Left ventricle myocardium inferior (tissue), 1 donor: ENCODE data around the gene ANP32B. TPM values are rescaled to one million over a fixed set of nuclear protein-coding genes. Genes with fewer than 3 reads are reported as not detected.
A peak's percentile ranks its signal among the peaks of the same experiment; 100 is the strongest.
"Not testable (repeated sequence)": the region's sequence is repeated elsewhere in the genome, so short reads cannot be mapped to it uniquely, and the experiment has no call there.

Experiments
- DNase-seq: peaks from one replicate; pipeline ENCODE4 v3.0.0-alpha.2; 2020
- H3K27ac ChIP-seq: fragments of 200-600 bp; replicated peaks from 2 replicates; pipeline ENCODE4 v1.8.0; 2021
- H3K27me3 ChIP-seq: fragments of 200-600 bp; 2 replicates; pipeline ENCODE4 v1.8.0; 2021; ENCODE audit warnings: low read depth
- H3K36me3 ChIP-seq: fragments of 200-600 bp; 2 replicates; pipeline ENCODE4 v1.8.0; 2021
- H3K4me1 ChIP-seq: fragments of 200-600 bp; 2 replicates; pipeline ENCODE4 v1.8.0; 2021
- H3K4me3 ChIP-seq: fragments of 200-600 bp; 2 replicates; pipeline ENCODE4 v1.8.0; 2021; ENCODE audit warnings: mild to moderate bottlenecking, moderate library complexity
- H3K9me3 ChIP-seq: fragments of 200-600 bp; replicated peaks from 2 replicates; pipeline ENCODE4 v1.8.0; 2021
- CTCF ChIP-seq: fragments of 200-600 bp; IDR thresholded peaks from 2 replicates; pipeline ENCODE4 v1.8.0; 2021; ENCODE audit warnings: antibody characterized with exemption, mild to moderate bottlenecking, borderline replicate concordance
- intact Hi-C: fragments of 100-400 bp; cut with micrococcal nuclease; formaldehyde crosslinking; loops from one replicate; pipeline ENCODE4 v1.11.0; 2022
- total RNA-seq: library from RNA; stranded (reverse); fragmentation: NEBNext Ultra II Directional; extraction: Animal tissue kit (Norgen Biotek cat#: 25700); gene quantifications from one replicate; pipeline ENCODE4 v1.2.1, GENCODE V29; 2021
- donor health status: DM: no; HTN: yes; CAD: no; lungs with severe emphysema.

ANP32B gene
- total RNA-seq, 1 donor from 2014 or later, result 49.9 TPM

GRCh38 chr9:97954550-97954989, 28.6 kb upstream of the ANP32B start:
- H3K4me3 ChIP-seq, result no peak overlapping the region
- H3K9me3 ChIP-seq, result no peaks in the 10 kb centered on the region
- no peaks in the 10 kb centered on the region for H3K4me1 ChIP-seq
- no peak overlapping the region for H3K27ac ChIP-seq
- peaks cover 16% of the 10 kb centered on the region for H3K27me3 ChIP-seq
- no peaks in the 10 kb centered on the region for H3K36me3 ChIP-seq
- no peak for DNase-seq
- intact Hi-C loops, result no loop called here
- TF ChIP-seq CTCF, result peak; percentile 67

GRCh38 chr9:97956331-97956730, 26.8 kb upstream of the ANP32B start:
- Histone ChIP-seq H3K4me1 (no peaks in the 10 kb centered on the region), H3K36me3 (no peaks in the 10 kb centered on the region), H3K27ac (no peak overlapping the region), H3K4me3 (no peak overlapping the region), H3K27me3 (no peaks in the 10 kb centered on the region), H3K9me3 (no peaks in the 10 kb centered on the region)
- no peak for TF ChIP-seq CTCF
- no peak for DNase-seq
- intact Hi-C loops, result no loop called here

- Histone ChIP-seq H3K9me3 (no peaks in the 10 kb centered on the region), H3K4me1 (peaks cover 9% of the 10 kb centered on the region), H3K4me3 (no peak overlapping the region), H3K27me3 (no peaks in the 10 kb centered on the region), H3K27ac (no peak overlapping the region), H3K36me3 (no peaks in the 10 kb centered on the region)
- DNase-seq, result no peak
- TF ChIP-seq CTCF, result no peak
- intact Hi-C loops, result no loop called here
Measured at GRCh38 chr9:97958812-97959511, 24.2 kb upstream of the ANP32B start.

- Histone ChIP-seq H3K27ac (no peak overlapping the region), H3K36me3 (no peaks in the 10 kb centered on the region), H3K9me3 (no peaks in the 10 kb centered on the region), H3K4me3 (no peak overlapping the region), H3K4me1 (peaks cover 9% of the 10 kb centered on the region), H3K27me3 (no peaks in the 10 kb centered on the region)
- TF ChIP-seq CTCF, result no peak
- no peak for DNase-seq
- intact Hi-C loops, result no loop called here
Measured at GRCh38 chr9:97959585-97959984, 23.6 kb upstream of the ANP32B start.

GRCh38 chr9:97960678-97961328, 22.3 kb upstream of the ANP32B start:
- intact Hi-C loops, H3K27me3 ChIP-seq, DNase-seq, H3K27ac ChIP-seq, H3K9me3 ChIP-seq, H3K36me3 ChIP-seq, H3K4me3 ChIP-seq: not testable (repeated sequence)
- peaks cover 16% of the 10 kb centered on the region for H3K4me1 ChIP-seq

- no peak for DNase-seq
- Histone ChIP-seq H3K4me3 (no peak overlapping the region), H3K9me3 (no peaks in the 10 kb centered on the region), H3K27ac (no peak overlapping the region), H3K27me3 (no peaks in the 10 kb centered on the region), H3K36me3 (no peaks in the 10 kb centered on the region), H3K4me1 (peaks cover 16% of the 10 kb centered on the region)
- intact Hi-C loops, result no loop called here
- TF ChIP-seq CTCF, result no peak
Measured at GRCh38 chr9:97961361-97961760, 21.8 kb upstream of the ANP32B start.
